Fibroblast of lung (primary cell): ENCODE results near the gene CCDC182. TPM values are rescaled to one million over a fixed set of nuclear protein-coding genes. Genes with fewer than 3 reads are reported as not detected.

Source experiments
- DNase-seq, 2 donors: peaks; one replicate each; pipeline versions ENCODE4 v3.0.0 to v3.0.0-alpha.2; 2010; ENCODE audit warnings: low read depth in 2 of 2
- H2AFZ ChIP-seq: 2 replicates; pipeline ENCODE4 v1.5.1; 2012; ENCODE audit warnings: low read length, control low read depth, inconsistent platforms
- H3K27ac ChIP-seq: 2 replicates; pipeline ENCODE4 v1.5.1; 2011; ENCODE audit warnings: low read length, control low read depth; ENCODE audit not compliant: insufficient read depth
- H3K27me3 ChIP-seq: 2 replicates; pipeline ENCODE4 v1.5.1; 2011; ENCODE audit warnings: mild to moderate bottlenecking, low read length; ENCODE audit not compliant: control insufficient read depth, insufficient read depth
- H3K36me3 ChIP-seq: 2 replicates; pipeline ENCODE4 v1.5.1; 2011; ENCODE audit warnings: low read length; ENCODE audit not compliant: control insufficient read depth, insufficient read depth
- H3K4me1 ChIP-seq: 2 replicates; pipeline ENCODE4 v1.5.1; 2011; ENCODE audit warnings: low read length; ENCODE audit not compliant: control insufficient read depth, insufficient read depth; ENCODE audit errors: extremely low read depth
- H3K4me2 ChIP-seq: 2 replicates; pipeline ENCODE4 v1.5.1; 2011; ENCODE audit warnings: low read length, control low read depth; ENCODE audit not compliant: insufficient read depth; ENCODE audit errors: extremely low read depth
- H3K4me3 ChIP-seq, 4 experiments: fragments of 200-600 bp in 1 of 4; sonication (generic) in 1 of 4; replicated peaks in 1 of 4; 2 replicates each; pipeline ENCODE4 v1.5.1; 2011 to 2016; ENCODE audit warnings: low read length in 4 of 4, low read depth in 3 of 4, mild to moderate bottlenecking in 3 of 4, control low read depth in 2 of 4, inconsistent platforms in 1 of 4, mixed read lengths in 1 of 4; ENCODE audit not compliant: insufficient read depth in 1 of 4; ENCODE audit errors: control extremely low read depth in 1 of 4
- H3K79me2 ChIP-seq: 2 replicates; pipeline ENCODE4 v1.5.1; 2012; ENCODE audit warnings: mild to moderate bottlenecking, low read length, inconsistent platforms; ENCODE audit not compliant: control insufficient read depth, insufficient read depth
- H3K9ac ChIP-seq: 2 replicates; pipeline ENCODE4 v1.5.1; 2011; ENCODE audit warnings: mild to moderate bottlenecking, low read length, control low read depth; ENCODE audit not compliant: insufficient read depth
- H3K9me3 ChIP-seq: 2 replicates; pipeline ENCODE4 v1.5.1; 2012; ENCODE audit warnings: low read depth, low read length; ENCODE audit not compliant: control insufficient read depth, insufficient read depth
- H4K20me1 ChIP-seq: 2 replicates; pipeline ENCODE4 v1.5.1; 2011; ENCODE audit warnings: low read length; ENCODE audit not compliant: control insufficient read depth, insufficient read depth; ENCODE audit errors: extremely low read depth
- EZH2 ChIP-seq: IDR thresholded peaks from 2 replicates; pipeline ENCODE4 v1.5.1; 2012; ENCODE audit warnings: low read length, control low read depth, mild to moderate bottlenecking; ENCODE audit errors: missing control alignments
- polyA plus RNA-seq, 2 donors: library from polyadenylated mRNA; depleted of rRNA in 1 of 2; stranded (reverse) in 1 of 2; unstranded in 1 of 2; fragments of >200 nt; gene quantifications; 2 replicates each; pipeline ENCODE4 v1.2.1, GENCODE V29; 2011 to 2012; ENCODE audit warnings: missing spikeins in 1 of 2
- total RNA-seq: library from RNA; depleted of rRNA; stranded (reverse); fragments of >200 nt; gene quantifications from 2 replicates; pipeline ENCODE4 v1.2.1, GENCODE V29; 2014
- TF ChIP-seq, protein P1 (sequence below), 2 donors: IDR thresholded peaks in 1 of 2; conservative IDR thresholded peaks in 1 of 2; 1 replicate in 1 of 2; 2 replicates in 1 of 2; pipeline ENCODE4 v1.5.1; 2011 to 2012; ENCODE audit warnings: low read length in 2 of 2, control low read depth in 1 of 2, inconsistent platforms in 1 of 2, low read depth in 1 of 2, mild to moderate bottlenecking in 1 of 2

CCDC182 gene
- total and polyA plus RNA-seq, 2 donors (not counting 1 experiment from before 2014, with no cell fraction given), result not detected

DNA sequence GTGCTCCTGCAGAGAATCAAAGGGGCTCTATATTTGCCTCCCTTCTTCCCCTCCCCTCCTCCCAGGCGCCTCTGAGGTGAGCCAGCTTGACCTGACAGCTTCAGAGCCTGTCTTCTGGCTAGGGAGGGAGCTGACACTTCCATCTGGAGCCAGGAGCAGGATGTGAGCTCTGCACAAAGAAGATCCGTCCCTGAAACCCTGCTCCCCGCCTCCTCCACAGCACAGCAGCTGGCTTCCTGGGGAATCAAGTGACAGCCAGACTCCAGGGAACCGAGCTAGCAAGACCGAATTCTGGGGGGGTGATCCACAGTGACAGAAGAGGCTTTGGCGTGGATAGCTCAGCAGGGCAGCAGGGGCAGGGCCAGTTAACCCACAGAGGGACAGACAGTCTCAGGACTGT lies 37.2 kb downstream of the CCDC182 start:
- DNase-seq, result peak; percentile 3 to 4
- Histone ChIP-seq H2AFZ (no peak overlapping the region), H3K27ac (no peak overlapping the region), H3K9ac (no peak overlapping the region), H3K4me3 (no peak overlapping the region), H3K4me1 (no peaks in the 10 kb centered on the region), H3K4me2 (no peak overlapping the region), H3K79me2 (no peaks in the 10 kb centered on the region), H3K9me3 (no peaks in the 10 kb centered on the region), H4K20me1 (no peaks in the 10 kb centered on the region), H3K27me3 (no peaks in the 10 kb centered on the region), H3K36me3 (no peaks in the 10 kb centered on the region)
- TF ChIP-seq, protein P1, sequence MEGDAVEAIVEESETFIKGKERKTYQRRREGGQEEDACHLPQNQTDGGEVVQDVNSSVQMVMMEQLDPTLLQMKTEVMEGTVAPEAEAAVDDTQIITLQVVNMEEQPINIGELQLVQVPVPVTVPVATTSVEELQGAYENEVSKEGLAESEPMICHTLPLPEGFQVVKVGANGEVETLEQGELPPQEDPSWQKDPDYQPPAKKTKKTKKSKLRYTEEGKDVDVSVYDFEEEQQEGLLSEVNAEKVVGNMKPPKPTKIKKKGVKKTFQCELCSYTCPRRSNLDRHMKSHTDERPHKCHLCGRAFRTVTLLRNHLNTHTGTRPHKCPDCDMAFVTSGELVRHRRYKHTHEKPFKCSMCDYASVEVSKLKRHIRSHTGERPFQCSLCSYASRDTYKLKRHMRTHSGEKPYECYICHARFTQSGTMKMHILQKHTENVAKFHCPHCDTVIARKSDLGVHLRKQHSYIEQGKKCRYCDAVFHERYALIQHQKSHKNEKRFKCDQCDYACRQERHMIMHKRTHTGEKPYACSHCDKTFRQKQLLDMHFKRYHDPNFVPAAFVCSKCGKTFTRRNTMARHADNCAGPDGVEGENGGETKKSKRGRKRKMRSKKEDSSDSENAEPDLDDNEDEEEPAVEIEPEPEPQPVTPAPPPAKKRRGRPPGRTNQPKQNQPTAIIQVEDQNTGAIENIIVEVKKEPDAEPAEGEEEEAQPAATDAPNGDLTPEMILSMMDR (conservative IDR thresholded peaks at IDR 0.05 in 1 of 2, IDR thresholded peaks at IDR 0.05 in 1 of 2; ENCODE audit: low read depth in 1 of 2, low read length in 2 of 2), result no peak
- no peak for TF ChIP-seq EZH2

DNA sequence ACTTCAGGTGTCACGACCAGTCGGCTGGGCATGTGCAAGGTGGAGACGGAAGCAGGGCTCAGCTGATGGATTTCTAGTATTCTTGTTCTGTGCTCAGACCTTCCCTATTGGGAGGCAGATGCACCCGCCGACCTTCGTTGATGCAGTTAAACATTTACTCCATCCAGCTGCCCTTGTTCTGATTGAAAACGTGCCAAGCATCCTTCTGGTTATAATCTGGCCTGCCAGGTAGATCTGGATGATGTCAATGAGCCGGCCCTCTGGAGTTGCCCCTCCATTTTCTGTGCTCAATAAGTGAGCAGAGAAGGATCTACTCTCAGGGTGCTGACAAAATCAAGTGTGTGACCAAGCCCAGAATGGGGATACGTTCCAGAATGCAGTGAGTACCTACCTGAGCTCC lies 38.3 kb downstream of the CCDC182 start:
- no peak overlapping the region for H3K9ac ChIP-seq
- H3K4me3 ChIP-seq, result no peak overlapping the region
- no peaks in the 10 kb centered on the region for H3K9me3 ChIP-seq
- no peaks in the 10 kb centered on the region for H3K27me3 ChIP-seq
- H3K4me2 ChIP-seq, result no peak overlapping the region
- no peak overlapping the region for H3K27ac ChIP-seq
- H3K36me3 ChIP-seq, result no peaks in the 10 kb centered on the region
- no peak for DNase-seq
- no peaks in the 10 kb centered on the region for H4K20me1 ChIP-seq
- TF ChIP-seq, protein P1 (conservative IDR thresholded peaks at IDR 0.05 in 1 of 2, IDR thresholded peaks at IDR 0.05 in 1 of 2; ENCODE audit: low read depth in 1 of 2, low read length in 2 of 2), result no peak
- TF ChIP-seq EZH2, result no peak
- H3K79me2 ChIP-seq, result no peaks in the 10 kb centered on the region
- H3K4me1 ChIP-seq, result no peaks in the 10 kb centered on the region
- H2AFZ ChIP-seq, result no peak overlapping the region

DNA sequence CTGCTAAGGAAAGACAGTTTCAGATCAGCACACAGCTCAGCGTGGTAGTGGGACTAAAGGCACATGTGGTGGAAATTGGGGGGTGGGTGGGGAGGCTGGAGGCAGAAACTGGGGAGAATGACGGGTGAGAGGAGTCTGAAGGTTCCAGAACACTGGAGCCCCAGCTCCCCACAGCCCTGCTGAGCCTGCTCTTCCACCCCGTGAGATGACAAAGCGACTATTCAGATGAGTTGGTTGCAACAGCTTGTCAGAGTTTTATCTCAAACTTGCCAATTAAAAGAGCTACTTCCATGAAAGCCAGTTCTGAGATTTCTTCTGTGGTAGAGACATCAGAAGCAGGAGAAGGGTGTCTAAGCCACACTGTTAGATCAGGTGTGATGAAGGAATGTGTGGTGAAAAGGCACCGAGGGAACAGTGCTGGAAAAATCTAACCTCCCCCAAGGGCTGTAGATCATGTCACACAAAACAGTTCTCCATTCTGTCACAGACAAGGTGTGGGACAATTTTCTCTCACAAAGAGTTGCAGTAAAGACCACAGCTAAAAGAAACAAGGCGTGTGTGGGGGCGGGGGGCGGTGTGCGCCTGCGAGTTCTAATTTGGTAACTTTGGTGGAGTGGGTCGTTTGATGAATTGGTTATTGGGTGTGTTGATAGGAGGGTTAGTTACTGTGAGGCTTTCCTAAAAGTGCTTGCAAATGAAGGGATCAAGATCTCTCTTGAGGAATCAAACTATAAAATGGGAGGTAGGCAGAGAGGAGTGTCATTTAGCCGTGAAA lies 39.0 kb downstream of the CCDC182 start:
- H3K27me3 ChIP-seq, result no peaks in the 10 kb centered on the region
- H2AFZ ChIP-seq, result no peak overlapping the region
- no peaks in the 10 kb centered on the region for H3K9me3 ChIP-seq
- TF ChIP-seq EZH2, result no peak
- TF ChIP-seq, protein P1 (conservative IDR thresholded peaks at IDR 0.05 in 1 of 2, IDR thresholded peaks at IDR 0.05 in 1 of 2; ENCODE audit: low read depth in 1 of 2, low read length in 2 of 2), result no peak
- H3K4me3 ChIP-seq, result no peak overlapping the region
- H3K9ac ChIP-seq, result no peak overlapping the region
- no peak overlapping the region for H3K4me2 ChIP-seq
- H3K27ac ChIP-seq, result no peak overlapping the region
- no peaks in the 10 kb centered on the region for H3K36me3 ChIP-seq
- H3K4me1 ChIP-seq, result no peaks in the 10 kb centered on the region
- DNase-seq, result no peak
- H3K79me2 ChIP-seq, result no peaks in the 10 kb centered on the region
- no peaks in the 10 kb centered on the region for H4K20me1 ChIP-seq
